ENCODE results near the gene MAD2L1BP. TPM values are rescaled to one million over a fixed set of nuclear protein-coding genes. Genes with fewer than 3 reads are reported as not detected.

MAD2L1BP gene
- total RNA-seq, 1 donor, result 20.6 TPM

GRCh38 chr6:43677759-43678158, 42.1 kb downstream of the MAD2L1BP start:
- no peak for DNase-seq (ENCODE audit: low read depth)
- TF ChIP-seq CTCF (IDR thresholded peaks at IDR 0.05; ENCODE audit: insufficient read depth, low read length), result no peak
- H3K4me3 ChIP-seq (ENCODE audit: low read depth, low read length), result no peak overlapping the region

DNA sequence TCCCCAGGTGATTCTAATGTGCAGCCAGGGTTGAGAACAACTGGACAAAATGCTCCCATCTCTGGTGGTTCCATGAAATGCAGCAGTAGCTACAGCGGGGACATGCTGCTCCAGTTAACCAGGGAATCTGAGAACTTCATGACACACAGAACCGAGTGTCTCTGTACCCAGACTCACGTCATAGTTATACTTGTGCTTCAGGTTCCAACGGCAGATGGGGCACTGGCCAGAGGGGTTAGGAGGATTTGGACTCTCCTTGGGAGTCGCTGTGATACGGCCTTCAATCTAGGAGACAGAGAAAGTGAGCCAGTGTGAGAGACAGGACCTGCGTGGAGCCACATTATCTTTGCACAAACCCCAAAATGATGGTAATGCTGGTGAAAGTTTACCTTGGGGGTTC, 42.7 kb downstream of the MAD2L1BP start:
- no peak for TF ChIP-seq CTCF (IDR thresholded peaks at IDR 0.05; ENCODE audit: insufficient read depth, low read length)
- DNase-seq (ENCODE audit: low read depth), result no peak

GRCh38 chr6:43679057-43679456, 43.4 kb downstream of the MAD2L1BP start:
- TF ChIP-seq CTCF (IDR thresholded peaks at IDR 0.05; ENCODE audit: insufficient read depth, low read length), result no peak
- no peak for DNase-seq (ENCODE audit: low read depth)
- H3K4me3 ChIP-seq (ENCODE audit: low read depth, low read length), result no peak overlapping the region

More for the DNA sequence above, 42.7 kb downstream of the MAD2L1BP start:
- no peak overlapping the region for H3K4me3 ChIP-seq (ENCODE audit: low read depth, low read length)

DNA sequence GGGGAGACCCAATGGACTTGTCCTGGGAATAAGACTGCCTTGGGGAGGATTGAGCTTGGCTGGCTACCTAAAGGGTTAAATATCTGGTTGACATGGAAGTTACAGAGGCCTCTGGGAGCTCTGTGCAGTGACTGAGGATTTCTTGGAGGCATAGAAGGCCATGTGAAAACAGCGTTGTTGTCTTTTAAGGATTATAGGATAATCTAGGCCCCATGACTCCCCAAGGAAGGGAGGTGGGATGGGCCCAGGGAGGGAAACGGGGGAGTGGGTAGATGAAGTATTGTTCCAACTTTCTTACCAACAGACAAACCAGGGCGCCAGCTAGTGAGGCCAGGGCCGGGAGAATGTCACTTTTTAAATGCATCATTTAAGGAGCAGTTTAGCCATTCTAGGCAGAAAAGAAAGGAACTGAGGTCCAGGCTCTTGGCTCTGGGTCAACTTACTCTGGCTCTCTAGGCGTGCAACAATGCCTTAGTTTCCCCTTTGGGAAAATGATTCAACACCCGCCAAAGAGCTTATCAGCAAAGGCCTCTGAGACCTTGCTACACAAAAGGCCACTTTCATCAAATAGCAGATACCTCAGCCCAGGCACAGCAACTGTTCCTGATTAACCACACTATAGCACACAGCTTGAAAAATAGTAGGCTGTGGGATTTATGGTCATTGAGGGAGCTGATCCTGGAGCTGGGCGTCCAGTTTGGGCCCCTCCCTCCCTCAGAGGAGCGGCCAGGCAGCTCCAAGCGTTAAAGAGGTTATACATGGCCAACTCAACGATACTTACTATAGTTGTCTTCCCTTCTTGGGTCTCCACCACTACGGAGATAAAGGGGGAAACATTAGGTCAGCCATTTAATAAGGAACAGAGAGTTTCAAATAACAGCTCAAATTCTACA, 44.9 kb downstream of the MAD2L1BP start:
- DNase-seq (ENCODE audit: low read depth), result no peak
- TF ChIP-seq CTCF (IDR thresholded peaks at IDR 0.05; ENCODE audit: insufficient read depth, low read length), result no peak
- H3K4me3 ChIP-seq (ENCODE audit: low read depth, low read length), result no peak overlapping the region

DNA sequence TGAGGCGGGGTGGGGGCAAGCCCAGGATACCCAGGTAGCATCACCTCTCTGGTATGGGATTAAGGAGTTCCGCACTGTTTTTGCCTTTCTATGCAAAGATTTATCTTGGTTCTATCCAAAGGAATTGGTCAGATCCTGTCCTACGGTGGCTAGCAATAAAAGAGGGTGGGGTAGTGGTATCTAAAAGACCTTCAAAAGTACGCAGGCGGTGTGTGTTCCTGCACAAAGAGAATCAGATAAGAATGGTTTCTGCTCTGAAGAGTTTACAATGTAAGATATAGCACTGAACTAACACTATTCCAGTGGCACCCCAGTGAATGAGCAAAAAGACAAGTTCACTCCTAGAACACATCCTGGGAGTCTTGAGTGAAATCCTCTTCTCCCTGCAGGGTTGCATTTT, 45.7 kb downstream of the MAD2L1BP start:
- TF ChIP-seq CTCF (IDR thresholded peaks at IDR 0.05; ENCODE audit: insufficient read depth, low read length), result no peak
- DNase-seq (ENCODE audit: low read depth), result no peak

GRCh38 chr6:43682724-43683429, 47.2 kb downstream of the MAD2L1BP start:
- no peak overlapping the region for H3K4me3 ChIP-seq (ENCODE audit: low read depth, low read length)
- peak; percentile 22 for DNase-seq (ENCODE audit: low read depth)
- no peak for TF ChIP-seq CTCF (IDR thresholded peaks at IDR 0.05; ENCODE audit: insufficient read depth, low read length)

More for the DNA sequence above, 45.7 kb downstream of the MAD2L1BP start:
- H3K4me3 ChIP-seq (ENCODE audit: low read depth, low read length), result no peak overlapping the region
